HG02943 (cell line): ENCODE measurements around the gene PHC3.

Experiments used
- ATAC-seq: cut with Tn5 transposase; IDR thresholded peaks from one replicate; pipeline ENCODE4 v1.9.1; 2021; ENCODE audit warnings: mild to moderate bottlenecking, low read depth, moderate library complexity; ENCODE audit not compliant: unreplicated experiment

PHC3 gene

GRCh38 chr3:170189398-170190256 lies 8.1 kb upstream of the PHC3 start:
- no peak for ATAC-seq

- ATAC-seq, result peak; percentile 23
Observed at GRCh38 chr3:170180079-170180907, 1.2 kb downstream of the PHC3 start.

- no peak for ATAC-seq
Observed at GRCh38 chr3:170179432-170179831, 2.1 kb downstream of the PHC3 start.

GRCh38 chr3:170178651-170179050 lies 2.9 kb downstream of the PHC3 start:
- no peak for ATAC-seq

- no peak for ATAC-seq
Observed at GRCh38 chr3:170171563-170171962, 10.0 kb downstream of the PHC3 start.

- no peak for ATAC-seq
Observed at GRCh38 chr3:170164717-170165116, 16.8 kb downstream of the PHC3 start.

GRCh38 chr3:170163956-170164645 lies 17.4 kb downstream of the PHC3 start:
- no peak for ATAC-seq

GRCh38 chr3:170162630-170163029 lies 18.9 kb downstream of the PHC3 start:
- ATAC-seq, result no peak

GRCh38 chr3:170162052-170162451 lies 19.5 kb downstream of the PHC3 start:
- ATAC-seq, result no peak

GRCh38 chr3:170159933-170160332 lies 21.6 kb downstream of the PHC3 start:
- ATAC-seq, result no peak

GRCh38 chr3:170159459-170159858 lies 22.1 kb downstream of the PHC3 start:
- no peak for ATAC-seq

GRCh38 chr3:170155604-170156003 lies 25.9 kb downstream of the PHC3 start:
- ATAC-seq, result no peak

GRCh38 chr3:170154569-170155143 lies 26.9 kb downstream of the PHC3 start:
- ATAC-seq, result no peak

- ATAC-seq, result no peak
Observed at GRCh38 chr3:170154084-170154483, 27.4 kb downstream of the PHC3 start.

- ATAC-seq, result no peak
Observed at GRCh38 chr3:170151536-170151935, 30.0 kb downstream of the PHC3 start.

GRCh38 chr3:170149016-170149415 lies 32.5 kb downstream of the PHC3 start:
- no peak for ATAC-seq

- ATAC-seq, result no peak
Observed at GRCh38 chr3:170145278-170145677, 36.3 kb downstream of the PHC3 start.

GRCh38 chr3:170144437-170144843 lies 37.1 kb downstream of the PHC3 start:
- peak; percentile 95 for ATAC-seq

- ATAC-seq, result no peak
Observed at GRCh38 chr3:170142373-170142772, 39.2 kb downstream of the PHC3 start.

- no peak for ATAC-seq
Observed at GRCh38 chr3:170137986-170138385, 43.5 kb downstream of the PHC3 start.

GRCh38 chr3:170132335-170132734 lies 49.2 kb downstream of the PHC3 start:
- ATAC-seq, result no peak
